HepG2 (cell line): ENCODE data around the gene STAT1. TPM values are rescaled to one million over a fixed set of nuclear protein-coding genes. Genes with fewer than 3 reads are reported as not detected.

ENCODE experiments used
- ETV6 ChIP-seq: sonication (generic); formaldehyde crosslinking; conservative IDR thresholded peaks from 2 replicates; pipeline ENCODE4 v1.4.0; 2020; ENCODE audit warnings: missing genetic modification reagents
- HNF4A ChIP-seq: sonication (generic); formaldehyde crosslinking; IDR thresholded peaks from 2 replicates; pipeline ENCODE4 v1.4.0; 2020; ENCODE audit warnings: missing genetic modification reagents
- MLXIP ChIP-seq: sonication (generic); formaldehyde crosslinking; IDR thresholded peaks from 2 replicates; pipeline ENCODE4 v1.9.0; 2021; ENCODE audit warnings: missing genetic modification reagents, borderline replicate concordance
- NBN ChIP-seq: fragments of 450-650 bp; conservative IDR thresholded peaks from 2 replicates; pipeline ENCODE4 v1.6.1; 2017
- RNF219 ChIP-seq: sonication (generic); formaldehyde crosslinking; IDR thresholded peaks from 2 replicates; pipeline ENCODE4 v1.5.0; 2020; ENCODE audit warnings: mild to moderate bottlenecking, missing genetic modification reagents
- SMARCE1 ChIP-seq: fragments of 450-650 bp; IDR thresholded peaks from 2 replicates; pipeline ENCODE4 v1.6.1; 2017; ENCODE audit warnings: borderline replicate concordance
- THAP9 ChIP-seq: sonication (generic); formaldehyde crosslinking; IDR thresholded peaks from 2 replicates; pipeline ENCODE4; 2020; ENCODE audit warnings: missing genetic modification reagents, mild to moderate bottlenecking, borderline replicate concordance
- ZBTB49 ChIP-seq: sonication (generic); formaldehyde crosslinking; IDR thresholded peaks from 2 replicates; pipeline ENCODE4 v1.4.0; 2020; ENCODE audit warnings: missing genetic modification reagents, borderline replicate concordance
- ZEB1 ChIP-seq: IDR thresholded peaks from 2 replicates; pipeline ENCODE4 v1.6.1; 2012; ENCODE audit warnings: mild to moderate bottlenecking, low read depth, inconsistent platforms; ENCODE audit not compliant: insufficient replicate concordance
- ZNF546 ChIP-seq: sonication (generic); formaldehyde crosslinking; conservative IDR thresholded peaks from 2 replicates; pipeline ENCODE4 v1.8.1; 2023; ENCODE audit warnings: mild to moderate bottlenecking, missing genetic modification reagents
- ZNF670 ChIP-seq: sonication (generic); formaldehyde crosslinking; IDR thresholded peaks from 2 replicates; pipeline ENCODE4 v1.8.0; 2022; ENCODE audit warnings: mild to moderate bottlenecking, missing genetic modification reagents, borderline replicate concordance
- ZNF678 ChIP-seq: sonication (generic); formaldehyde crosslinking; IDR thresholded peaks from 2 replicates; pipeline ENCODE4 v1.4.0; 2020; ENCODE audit warnings: mild to moderate bottlenecking, missing genetic modification reagents
- ZNF710 ChIP-seq: sonication (generic); formaldehyde crosslinking; IDR thresholded peaks from 2 replicates; pipeline ENCODE4 v1.5.0; 2020; ENCODE audit warnings: mild to moderate bottlenecking, missing genetic modification reagents, borderline replicate concordance
- ZNF737 ChIP-seq: sonication (generic); formaldehyde crosslinking; IDR thresholded peaks from 2 replicates; pipeline ENCODE4 v1.5.0; 2020; ENCODE audit warnings: missing genetic modification reagents, mild to moderate bottlenecking, borderline replicate concordance
- ZNF841 ChIP-seq: sonication (generic); formaldehyde crosslinking; IDR thresholded peaks from 2 replicates; pipeline ENCODE4 v1.8.1; 2023; ENCODE audit warnings: missing genetic modification reagents, borderline replicate concordance
- ZNF891 ChIP-seq: sonication (generic); formaldehyde crosslinking; IDR thresholded peaks from 2 replicates; pipeline ENCODE4 v1.5.0; 2020; ENCODE audit warnings: mild to moderate bottlenecking, missing genetic modification reagents
- polyA plus RNA-seq, 8 experiments: library from polyadenylated mRNA; depleted of rRNA in 3 of 8; stranded (reverse) in 7 of 8; unstranded in 1 of 8; fragments of >200 nt; fragmentation: Illumina TruSeq in 4 of 8; extraction: Trizol in 4 of 8; gene quantifications; 2 replicates each; pipeline versions ENCODE4 v1.2.1 to v1.2.3, GENCODE V29; 2011 to 2016; ENCODE audit warnings: low read depth in 4 of 8, missing spikeins in 1 of 8, mixed read lengths in 1 of 8; ENCODE audit not compliant: insufficient read depth in 1 of 8
- total RNA-seq, 5 experiments: library from RNA; depleted of rRNA; stranded (reverse); fragments of >200 nt; fragmentation: Illumina TruSeq; extraction: Trizol; gene quantifications; 2 replicates each; pipeline ENCODE4 v1.2.3, GENCODE V29; 2016; ENCODE audit warnings: low read depth in 1 of 5

Gene STAT1
- total and polyA plus RNA-seq, 2 of the 13 experiments (the other 11 are each of a cell fraction or from before 2014, with no cell fraction given) = 21.8 to 59.6 TPM

- TF ChIP-seq THAP9 (CRISPR knock-in tag) (peak; percentile 95), NBN (no peak), HNF4A (CRISPR knock-in tag) (peak; percentile 87), ZNF737 (CRISPR knock-in tag) (0 out of 2 replicates have a peak, but pooled peaks have one; percentile 12), ZNF841 (CRISPR knock-in tag) (peak; percentile 98), ZBTB49 (peak; percentile 97), ETV6 (CRISPR knock-in tag) (peak; percentile 99), SMARCE1 (no peak), ZNF546 (peak; percentile 98; the same call in 1 of the 2 replicates), ZNF678 (CRISPR knock-in tag) (peak; percentile 59; the same call in 1 of the 2 replicates), MLXIP (CRISPR knock-in tag) (peak; percentile 79; the same call in 1 of the 2 replicates), ZNF670 (peak; percentile 100), ZEB1 (peak; percentile 92), ZNF710 (peak; percentile 98), RNF219 (peak; percentile 95), ZNF891 (CRISPR knock-in tag) (peak; percentile 99; the same call in 1 of the 2 replicates)
These were observed 6.3 kb upstream of the STAT1 start (continued) for GRCh38 chr2:191020221-191020741.
